ENCODE measurements around the gene ZMYND15. TPM values are rescaled to one million over a fixed set of nuclear protein-coding genes. Genes with fewer than 3 reads are reported as not detected.

Gene ZMYND15
- total and polyA plus RNA-seq, 2 donors (not counting 3 experiments of a cell fraction or from before 2014, with no cell fraction given) = 0.12 to 0.44 TPM

- BruUV-seq (replicated peaks) = no TSS peak
- Histone ChIP-seq H3K79me2 (ENCODE audit: control insufficient read depth, insufficient read depth, low read length) (no peaks in the 10 kb centered on the region), H3K27ac (ENCODE audit: insufficient read depth, low read depth, low read length) (no peak within 1 kb of the TSS), H3K9me1 (replicated peaks; ENCODE audit: control insufficient read depth, extremely low read depth, insufficient read depth, low read length) (no peaks in the 10 kb centered on the region), H3K4me1 (ENCODE audit: control insufficient read depth, extremely low read depth, insufficient read depth, low read length) (peaks cover 24% of the 10 kb centered on the region), H3K9ac (replicated peaks; ENCODE audit: extremely low read depth, insufficient read depth, low read length) (no peak within 1 kb of the TSS), H3K27me3 (ENCODE audit: control insufficient read depth in 2 of 2, insufficient read depth in 2 of 2, low read length in 2 of 2) (peaks cover 7 to 13% of the 10 kb centered on the region in 2 experiments), H3K9me3 (replicated peaks; ENCODE audit: control insufficient read depth, insufficient read depth, low read length) (no peaks in the 10 kb centered on the region), H3K4me2 (ENCODE audit: insufficient read depth, low read length) (peak within 1 kb of the TSS; percentile 6), H3K4me3 (replicated peaks in 1 of 3; ENCODE audit: insufficient read depth in 1 of 3, low read depth in 1 of 3, low read length in 3 of 3) (peak within 1 kb of the TSS; percentile 10 to 65 (median 25)), H2AFZ (ENCODE audit: low read depth, low read length) (peak within 1 kb of the TSS; percentile 35), H4K20me1 (replicated peaks; ENCODE audit: control insufficient read depth, extremely low read depth, insufficient read depth, low read length) (no peaks in the 10 kb centered on the region), H3K36me3 (ENCODE audit: control insufficient read depth in 2 of 2, extremely low read depth in 1 of 2, insufficient read depth in 2 of 2, low read length in 2 of 2) (no peaks in the 10 kb centered on the region)
- dilution Hi-C loops (cut with MboI; ENCODE audit: extremely low pct_ligation_motif_present, low sequenced_read_pairs) (no loop called here), intact Hi-C loops (cut with micrococcal nuclease) (loop anchor here (5.0 kb wide), 1 partner anchor 113 kb away; the partner anchor contains the start of gene CHRNE)
- ChIA-PET POLR2A (interaction anchor here (0.6 kb wide), 1 partner anchor 69 kb away, joined by 5 read pairs; no protein-coding TSS in a partner anchor), CTCF (interaction anchor here (0.5 to 5.9 kb wide), 23 partner anchors 10 to 139 kb away, joined by 3 to 65 read pairs (median 9); partner anchors contain the start of genes ARRB2, C17orf107, CHRNE and MED11)
- FAIRE-seq (no peak), DNase-seq (ENCODE audit: low read depth, low spot score) (no peak)
- TF ChIP-seq FOS (IDR thresholded peaks at IDR 0.05; ENCODE audit: borderline replicate concordance, insufficient read depth, low read length) = no peak
- TF ChIP-seq POLR2AphosphoS5 (IDR thresholded peaks at IDR 0.05; ENCODE audit: insufficient read depth, low read depth, low read length) = no peak
- TF ChIP-seq CTCF (IDR thresholded peaks at IDR 0.05; ENCODE audit: extremely low read depth in 1 of 2, insufficient read depth in 1 of 2, low read depth in 1 of 2, low read length in 2 of 2) = no peak
- TF ChIP-seq MYC (IDR thresholded peaks at IDR 0.05; ENCODE audit: low read depth, low read length) = no peak
- TF ChIP-seq JUN (IDR thresholded peaks at IDR 0.05; ENCODE audit: borderline replicate concordance, insufficient read depth, insufficient read length, low read depth) = no peak
- TF ChIP-seq GATA2 (IDR thresholded peaks at IDR 0.05; ENCODE audit: insufficient read depth, insufficient read length, low read depth, low read length) = no peak
- no peak for TF ChIP-seq EZH2 (IDR thresholded peaks at IDR 0.05; ENCODE audit: borderline replicate concordance, low read depth, low read length, severe bottlenecking)
- TF ChIP-seq MAX (IDR thresholded peaks at IDR 0.05; ENCODE audit: insufficient read depth, insufficient read length) = no peak
- TF ChIP-seq POLR2A (IDR thresholded peaks at IDR 0.05; ENCODE audit: low read depth, low read length) = no peak
Measured at GRCh38 chr17:4788807-4789700, 49.4 kb downstream of the ZMYND15 start, which contains the start of gene GLTPD2. GLTPD2 (plus strand) TSS chr17:4788964; CDS start chr17:4789012, 48 bp downstream.
